Subcutaneous adipose tissue (tissue), 4 donors: Measurements from ENCODE around the gene H3-3A. TPM values are rescaled to one million over a fixed set of nuclear protein-coding genes. Genes with fewer than 3 reads are reported as not detected.

ENCODE experiments used
- total RNA-seq, 4 donors: library from RNA; depleted of rRNA; stranded (reverse); fragments of >200 nt; gene quantifications; one replicate each; pipeline ENCODE4 v1.1.0, GENCODE V29; 2016
- TF ChIP-seq, protein P1 (sequence below): fragments of 450-650 bp; IDR thresholded peaks from one replicate; pipeline ENCODE4 v1.5.1; 2016; ENCODE audit warnings: low read depth, mild to moderate bottlenecking, control low read depth, antibody characterized with exemption, moderate library complexity

Gene H3-3A
- total RNA-seq, 4 donors from 2014 or later = 191 to 368 (median 329) TPM

DNA sequence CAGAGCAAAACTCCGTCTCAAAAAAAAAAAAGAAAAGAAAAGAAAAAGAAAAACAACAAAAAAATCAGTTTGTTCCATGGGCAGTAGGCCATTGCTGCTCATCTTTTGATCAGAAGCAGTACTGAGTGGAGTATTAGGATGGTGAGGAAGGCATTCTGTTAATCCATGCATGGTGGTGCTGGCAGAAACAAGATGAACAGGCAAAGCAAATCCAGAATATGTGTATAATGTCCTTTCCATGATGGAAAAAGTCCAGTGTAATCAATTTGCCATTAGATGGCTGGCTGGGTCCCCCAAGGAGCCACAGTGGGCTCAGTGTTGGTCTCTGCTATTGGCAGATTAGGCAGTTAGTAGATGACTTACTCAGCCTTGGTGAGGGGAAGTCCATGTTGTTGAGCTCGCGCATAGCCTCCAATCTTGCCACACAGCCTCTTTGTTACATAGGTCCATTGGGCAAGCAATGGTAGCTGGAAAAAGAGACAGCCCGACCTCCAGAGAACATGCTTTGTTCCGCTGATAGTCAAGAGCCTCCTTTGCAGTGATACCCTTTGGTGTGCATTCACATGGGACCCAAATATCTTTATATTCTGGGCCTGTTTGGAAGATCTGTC lies 23.3 kb downstream of the H3-3A start:
- TF ChIP-seq, protein P1, sequence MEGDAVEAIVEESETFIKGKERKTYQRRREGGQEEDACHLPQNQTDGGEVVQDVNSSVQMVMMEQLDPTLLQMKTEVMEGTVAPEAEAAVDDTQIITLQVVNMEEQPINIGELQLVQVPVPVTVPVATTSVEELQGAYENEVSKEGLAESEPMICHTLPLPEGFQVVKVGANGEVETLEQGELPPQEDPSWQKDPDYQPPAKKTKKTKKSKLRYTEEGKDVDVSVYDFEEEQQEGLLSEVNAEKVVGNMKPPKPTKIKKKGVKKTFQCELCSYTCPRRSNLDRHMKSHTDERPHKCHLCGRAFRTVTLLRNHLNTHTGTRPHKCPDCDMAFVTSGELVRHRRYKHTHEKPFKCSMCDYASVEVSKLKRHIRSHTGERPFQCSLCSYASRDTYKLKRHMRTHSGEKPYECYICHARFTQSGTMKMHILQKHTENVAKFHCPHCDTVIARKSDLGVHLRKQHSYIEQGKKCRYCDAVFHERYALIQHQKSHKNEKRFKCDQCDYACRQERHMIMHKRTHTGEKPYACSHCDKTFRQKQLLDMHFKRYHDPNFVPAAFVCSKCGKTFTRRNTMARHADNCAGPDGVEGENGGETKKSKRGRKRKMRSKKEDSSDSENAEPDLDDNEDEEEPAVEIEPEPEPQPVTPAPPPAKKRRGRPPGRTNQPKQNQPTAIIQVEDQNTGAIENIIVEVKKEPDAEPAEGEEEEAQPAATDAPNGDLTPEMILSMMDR = no peak

DNA sequence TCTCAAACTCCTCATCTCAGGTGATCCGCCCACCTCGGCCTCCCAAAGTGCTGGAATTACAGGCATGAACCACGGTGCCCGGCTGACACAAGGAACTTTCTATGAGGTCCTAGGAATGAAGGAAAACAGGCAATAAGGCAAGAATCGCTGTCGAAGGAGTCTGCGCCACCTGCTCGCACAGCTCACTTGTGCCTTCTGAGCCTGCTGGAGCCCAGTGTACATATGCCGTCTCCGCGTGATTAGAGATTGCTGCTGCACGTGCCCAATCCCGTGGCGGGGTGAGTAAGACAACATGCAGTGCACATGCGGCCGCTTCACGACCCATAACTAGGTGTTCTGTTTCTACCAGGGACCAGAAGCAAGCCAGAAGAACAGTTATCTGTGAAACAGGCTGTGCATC lies 24.3 kb downstream of the H3-3A start:
- TF ChIP-seq, protein P1 = no peak

DNA sequence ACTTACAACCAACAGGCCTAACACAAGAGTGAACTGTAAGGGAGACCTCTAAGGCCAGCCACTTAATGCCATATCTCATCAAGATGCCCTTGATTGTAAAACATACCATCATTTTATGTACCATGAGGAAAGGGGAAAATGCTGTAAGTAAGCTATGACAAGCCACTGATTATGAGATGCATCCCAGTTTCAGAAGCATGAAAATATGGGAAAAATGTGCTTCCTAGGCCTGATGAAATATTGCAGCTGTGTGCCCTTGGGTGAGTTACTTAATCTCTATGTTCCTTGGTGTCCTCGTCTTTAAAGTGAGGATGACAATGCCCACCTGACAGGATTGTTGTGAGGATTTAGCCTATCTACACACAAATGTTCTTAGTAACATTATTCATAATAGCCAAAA lies 28.9 kb downstream of the H3-3A start:
- TF ChIP-seq, protein P1 = no peak

DNA sequence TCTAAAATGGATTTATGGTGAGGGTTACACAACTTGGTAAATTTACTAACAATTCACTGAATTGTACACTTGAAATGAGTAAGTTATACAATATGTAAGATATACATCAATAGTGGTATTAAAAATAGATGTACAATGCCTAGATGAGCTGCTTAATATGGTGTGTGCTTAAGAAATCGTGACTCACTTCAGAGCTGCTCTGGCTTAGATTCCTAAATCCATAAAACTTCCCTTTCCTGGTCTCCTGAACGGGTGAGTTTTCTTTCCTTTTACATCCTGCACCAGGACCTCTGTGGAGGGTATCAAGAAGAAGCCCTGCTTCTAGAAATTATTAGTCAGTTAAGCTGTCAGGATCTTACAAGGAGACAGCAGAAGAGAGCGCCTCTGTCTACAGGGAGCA lies 30.4 kb downstream of the H3-3A start:
- TF ChIP-seq, protein P1 = no peak

- TF ChIP-seq, protein P1 = no peak
These were observed 31.1 kb downstream of the H3-3A start for GRCh38 chr1:226093621-226094020.

GRCh38 chr1:226094451-226094850 lies 31.9 kb downstream of the H3-3A start:
- TF ChIP-seq, protein P1 = no peak

- TF ChIP-seq, protein P1 = no peak
These were observed 32.8 kb downstream of the H3-3A start for GRCh38 chr1:226095286-226095685.
